H1 (cell line): ENCODE data around the gene RAD51B. TPM values are rescaled to one million over a fixed set of nuclear protein-coding genes. Genes with fewer than 3 reads are reported as not detected.

Source experiments
- BCL11A ChIP-seq, 2 experiments: IDR thresholded peaks; one replicate each; pipeline ENCODE4 v1.6.1; 2011; ENCODE audit warnings: low read depth in 2 of 2, low read length in 2 of 2, mild to moderate bottlenecking in 2 of 2
- CHD7 ChIP-seq: fragments of 300-600 bp; sonication (generic); IDR thresholded peaks from 2 replicates; pipeline ENCODE4 v1.7.1; 2012; ENCODE audit warnings: low read length, moderate library complexity, mild to moderate bottlenecking, inconsistent platforms; ENCODE audit not compliant: insufficient replicate concordance
- EGR1 ChIP-seq: IDR thresholded peaks from 2 replicates; pipeline ENCODE4 v1.6.1; 2011; ENCODE audit warnings: low read depth, low read length, borderline replicate concordance
- EZH2 ChIP-seq: fragments of 200-600 bp; sonication (generic); IDR thresholded peaks from 2 replicates; pipeline ENCODE4 v1.7.1; 2012; ENCODE audit warnings: low read depth, mild to moderate bottlenecking, moderate library complexity, low read length, inconsistent platforms; ENCODE audit not compliant: severe bottlenecking
- FOSL1 ChIP-seq: IDR thresholded peaks from 2 replicates; pipeline ENCODE4 v1.6.1; 2011; ENCODE audit warnings: mild to moderate bottlenecking, low read depth, low read length, moderate library complexity; ENCODE audit not compliant: insufficient read depth
- GTF2F1 ChIP-seq: IDR thresholded peaks from 2 replicates; pipeline ENCODE4 v1.6.1; 2012; ENCODE audit warnings: low read depth, low read length, improper control_type of control experiment, borderline replicate concordance
- KDM4A ChIP-seq: IDR thresholded peaks from one replicate; pipeline ENCODE4 v1.7.1; 2012; ENCODE audit warnings: low read depth, mild to moderate bottlenecking, moderate library complexity, low read length, inconsistent platforms; ENCODE audit not compliant: severe bottlenecking
- KDM5A ChIP-seq: fragments of 200-600 bp; IDR thresholded peaks from 2 replicates; pipeline ENCODE4 v1.7.1; 2012; ENCODE audit warnings: mild to moderate bottlenecking, low read length, inconsistent platforms, mixed read lengths
- POU5F1 ChIP-seq: IDR thresholded peaks from 2 replicates; pipeline ENCODE4 v1.6.1; 2011; ENCODE audit warnings: low read depth, mild to moderate bottlenecking, low read length, moderate library complexity
- RBBP5 ChIP-seq: IDR thresholded peaks from 2 replicates; pipeline ENCODE4 v1.7.1; 2012; ENCODE audit warnings: low read depth, mild to moderate bottlenecking, inconsistent platforms, low read length, moderate library complexity, borderline replicate concordance
- SP2 ChIP-seq: IDR thresholded peaks from 2 replicates; pipeline ENCODE4 v1.6.1; 2012; ENCODE audit warnings: mild to moderate bottlenecking, low read length, inconsistent platforms
- SP4 ChIP-seq: IDR thresholded peaks from 2 replicates; pipeline ENCODE4 v1.6.1; 2012; ENCODE audit warnings: low read length, inconsistent platforms
- TEAD4 ChIP-seq: IDR thresholded peaks from 2 replicates; pipeline ENCODE4 v1.6.1; 2012; ENCODE audit warnings: low read depth, low read length, inconsistent platforms, mixed read lengths
- polyA plus RNA-seq, 7 experiments: library from polyadenylated mRNA; depleted of rRNA in 3 of 7; stranded (reverse) in 5 of 7; unstranded in 2 of 7; fragments of >200 nt in 5 of 7; fragments of 200-250 nt in 2 of 7; gene quantifications; 1 replicate in 5 of 7; 2 replicates in 1 of 7; 4 replicates in 1 of 7; pipeline versions ENCODE4 v1.2.1 to v1.2.3, GENCODE V29; 2011 to 2013; ENCODE audit warnings: missing spikeins in 2 of 7, mixed read lengths in 2 of 7
- total RNA-seq: library from RNA; stranded (reverse); fragmentation: NEBNext Ultra II Directional; extraction: Animal tissue kit (Norgen Biotek cat#: 25700); gene quantifications from 2 replicates; pipeline ENCODE4 v1.2.1, GENCODE V29; 2021

Gene RAD51B
- total and polyA plus RNA-seq, 2 of the 8 experiments (the other 6 are each of a cell fraction or from before 2014, with no cell fraction given) = 3.9 to 14.9 TPM

- no peak for TF ChIP-seq CHD7
- no peak for TF ChIP-seq RBBP5
- no peak for TF ChIP-seq SP4
- no peak for TF ChIP-seq KDM4A
- TF ChIP-seq TEAD4 = no peak
- no peak for TF ChIP-seq KDM5A
- TF ChIP-seq GTF2F1 = no peak
- TF ChIP-seq EGR1 = no peak
- TF ChIP-seq BCL11A (IDR thresholded peaks at IDR 0.05; ENCODE audit: low read depth in 2 of 2, low read length in 2 of 2) = no peak
- no peak for TF ChIP-seq EZH2
- no peak for TF ChIP-seq POU5F1
- TF ChIP-seq SP2 = no peak
- TF ChIP-seq FOSL1 = no peak
Observed at GRCh38 chr14:68279437-68279720, 459.8 kb downstream of the RAD51B start (continued).
